Uterus (tissue), 4 donors: Measurements from ENCODE around the gene PHPT1. TPM values are rescaled to one million over a fixed set of nuclear protein-coding genes. Genes with fewer than 3 reads are reported as not detected.

Experiments
- DNase-seq, 2 donors: peaks; one replicate each; pipeline ENCODE4 v3.0.0-alpha.2; 2019 to 2020
- H3K27ac ChIP-seq, 2 donors: fragments of 200-600 bp; sonication (generic); 1 replicate in 1 of 2; 2 replicates in 1 of 2; pipeline ENCODE4 v1.5.1; 2016 to 2018
- H3K27me3 ChIP-seq, 2 donors: fragments of 200-600 bp; sonication (generic); one replicate each; pipeline ENCODE4 v1.5.1; 2018 to 2019; ENCODE audit warnings: control low read depth in 1 of 2
- H3K36me3 ChIP-seq, 2 donors: fragments of 200-600 bp; sonication (generic); one replicate each; pipeline ENCODE4 v1.5.1; 2019; ENCODE audit warnings: control low read depth in 1 of 2
- H3K4me1 ChIP-seq, 2 donors: fragments of 200-600 bp; sonication (generic); one replicate each; pipeline ENCODE4 v1.5.1; 2018 to 2019; ENCODE audit warnings: control low read depth in 1 of 2
- H3K4me3 ChIP-seq, 2 donors: fragments of 200-600 bp; sonication (generic); 1 replicate in 1 of 2; 2 replicates in 1 of 2; pipeline ENCODE4 v1.5.1; 2018 to 2019; ENCODE audit warnings: mild to moderate bottlenecking in 1 of 2
- H3K9me3 ChIP-seq, 2 donors: fragments of 200-600 bp; sonication (generic); one replicate each; pipeline ENCODE4 v1.5.1; 2019; ENCODE audit warnings: control low read depth in 1 of 2
- CTCF ChIP-seq, 4 experiments: fragments of 200-600 bp in 2 of 4; fragments of 450-650 bp in 2 of 4; sonication (generic) in 2 of 4; IDR thresholded peaks; one replicate each; pipeline ENCODE4 v1.5.1; 2016 to 2019; ENCODE audit warnings: antibody characterized with exemption in 4 of 4, mild to moderate bottlenecking in 2 of 4, moderate library complexity in 1 of 4
- POLR2A ChIP-seq, 2 donors: fragments of 450-650 bp; IDR thresholded peaks; one replicate each; pipeline ENCODE4 v1.6.1; 2016; ENCODE audit warnings: antibody characterized with exemption in 2 of 2, mild to moderate bottlenecking in 1 of 2, moderate library complexity in 1 of 2
- intact Hi-C: fragments of 100-400 bp; cut with DNase I; formaldehyde crosslinking; loops from one replicate; pipeline ENCODE4 v1.15.1; 2023; ENCODE audit warnings: low total_unique reads
- total RNA-seq, 4 donors: library from RNA; depleted of rRNA in 3 of 4; stranded (reverse); fragments of >200 nt in 3 of 4; gene quantifications; one replicate each; pipeline versions ENCODE4 v1.1.0 to v1.2.4, GENCODE V29; 2014 to 2023
- donor health status: DM: yes; HTN: yes; CAD: no.

The PHPT1 gene
- total RNA-seq, 4 donors from 2014 or later: 12.4 to 55.5 (median 31.4) TPM

GRCh38 chr9:136803551-136804508 is 45.4 kb upstream of the PHPT1 start:
- H3K4me1 ChIP-seq: peaks cover 0 to 19% of the 10 kb centered on the region in 2 donors

GRCh38 chr9:136804509-136805206 is 44.6 kb upstream of the PHPT1 start:
- Histone ChIP-seq H3K9me3 (no peaks in the 10 kb centered on the region), H3K27ac (no peak overlapping the region), H3K4me3 (no peak overlapping the region), H3K4me1 (peaks cover 0 to 23% of the 10 kb centered on the region in 2 donors), H3K36me3 (no peaks in the 10 kb centered on the region), H3K27me3 (peaks cover 8 to 23% of the 10 kb centered on the region in 2 donors)
- intact Hi-C loops: no loop called here
- TF ChIP-seq CTCF (IDR thresholded peaks at IDR 0.05) (no peak), POLR2A (IDR thresholded peaks at IDR 0.05) (no peak)
- no peak for DNase-seq

More at GRCh38 chr9:136803551-136804508, 45.4 kb upstream of the PHPT1 start:
- Histone ChIP-seq H3K36me3 (no peaks in the 10 kb centered on the region), H3K27ac (no peak overlapping the region), H3K27me3 (peaks cover 16 to 29% of the 10 kb centered on the region in 2 donors), H3K4me3 (no peak overlapping the region), H3K9me3 (no peaks in the 10 kb centered on the region)
- no peak for DNase-seq
- TF ChIP-seq CTCF (IDR thresholded peaks at IDR 0.05): no peak
- no peak for TF ChIP-seq POLR2A (IDR thresholded peaks at IDR 0.05)
- intact Hi-C loops: no loop called here

- intact Hi-C loops: no loop called here
- Histone ChIP-seq H3K4me3 (no peak overlapping the region), H3K36me3 (no peaks in the 10 kb centered on the region), H3K9me3 (no peaks in the 10 kb centered on the region), H3K27ac (no peak overlapping the region), H3K4me1 (peaks cover 0 to 22% of the 10 kb centered on the region in 2 donors), H3K27me3 (peaks cover 2 to 19% of the 10 kb centered on the region in 2 donors)
- TF ChIP-seq CTCF (IDR thresholded peaks at IDR 0.05) (no peak), POLR2A (IDR thresholded peaks at IDR 0.05) (no peak)
- DNase-seq: no peak
These were observed 43.9 kb upstream of the PHPT1 start for GRCh38 chr9:136805207-136805740.

GRCh38 chr9:136806067-136806466 is 43.1 kb upstream of the PHPT1 start:
- no peaks in the 10 kb centered on the region for H3K9me3 ChIP-seq
- H3K4me3 ChIP-seq: no peak overlapping the region
- no peak for TF ChIP-seq CTCF (IDR thresholded peaks at IDR 0.05)
- TF ChIP-seq POLR2A (IDR thresholded peaks at IDR 0.05): no peak
- peaks cover 0 to 15% of the 10 kb centered on the region in 2 donors for H3K4me1 ChIP-seq
- no peaks in the 10 kb centered on the region for H3K36me3 ChIP-seq
- intact Hi-C loops: no loop called here
- DNase-seq: no peak
- peaks cover 0 to 11% of the 10 kb centered on the region in 2 donors for H3K27me3 ChIP-seq
- H3K27ac ChIP-seq: no peak overlapping the region
